GM20000 (cell line): Measurements from ENCODE around the gene ALDH4A1.

ENCODE experiments used
- DNase-seq: peaks from one replicate; pipeline ENCODE4 v3.0.0; 2012; ENCODE audit warnings: low spot score
- TF ChIP-seq, protein P1 (sequence below): IDR thresholded peaks from 2 replicates; pipeline ENCODE4 v1.5.1; 2012; ENCODE audit warnings: mild to moderate bottlenecking, control low read depth; ENCODE audit errors: extremely low read depth, missing control alignments

ALDH4A1 gene

DNA sequence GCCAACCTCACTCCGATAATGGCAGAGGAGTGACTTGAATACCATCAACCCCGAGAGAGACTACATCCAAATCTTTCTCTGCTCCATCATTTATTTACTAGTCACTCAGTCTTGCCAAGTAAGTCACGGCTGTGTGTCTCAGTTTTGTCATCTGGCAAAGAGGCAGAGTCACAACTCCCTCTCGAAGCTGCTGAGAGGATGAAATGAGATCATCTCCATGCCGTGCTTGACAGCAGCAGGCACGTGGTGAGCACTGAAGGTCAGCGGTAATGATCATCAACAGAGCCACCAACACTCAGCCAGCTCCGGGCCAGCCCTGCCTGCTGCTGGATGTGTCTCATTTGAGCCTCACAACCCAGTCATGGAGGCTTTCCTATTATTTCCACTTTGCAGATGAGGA is 19.9 kb downstream of the ALDH4A1 start:
- TF ChIP-seq, protein P1, sequence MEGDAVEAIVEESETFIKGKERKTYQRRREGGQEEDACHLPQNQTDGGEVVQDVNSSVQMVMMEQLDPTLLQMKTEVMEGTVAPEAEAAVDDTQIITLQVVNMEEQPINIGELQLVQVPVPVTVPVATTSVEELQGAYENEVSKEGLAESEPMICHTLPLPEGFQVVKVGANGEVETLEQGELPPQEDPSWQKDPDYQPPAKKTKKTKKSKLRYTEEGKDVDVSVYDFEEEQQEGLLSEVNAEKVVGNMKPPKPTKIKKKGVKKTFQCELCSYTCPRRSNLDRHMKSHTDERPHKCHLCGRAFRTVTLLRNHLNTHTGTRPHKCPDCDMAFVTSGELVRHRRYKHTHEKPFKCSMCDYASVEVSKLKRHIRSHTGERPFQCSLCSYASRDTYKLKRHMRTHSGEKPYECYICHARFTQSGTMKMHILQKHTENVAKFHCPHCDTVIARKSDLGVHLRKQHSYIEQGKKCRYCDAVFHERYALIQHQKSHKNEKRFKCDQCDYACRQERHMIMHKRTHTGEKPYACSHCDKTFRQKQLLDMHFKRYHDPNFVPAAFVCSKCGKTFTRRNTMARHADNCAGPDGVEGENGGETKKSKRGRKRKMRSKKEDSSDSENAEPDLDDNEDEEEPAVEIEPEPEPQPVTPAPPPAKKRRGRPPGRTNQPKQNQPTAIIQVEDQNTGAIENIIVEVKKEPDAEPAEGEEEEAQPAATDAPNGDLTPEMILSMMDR: no peak
- DNase-seq: no peak

DNA sequence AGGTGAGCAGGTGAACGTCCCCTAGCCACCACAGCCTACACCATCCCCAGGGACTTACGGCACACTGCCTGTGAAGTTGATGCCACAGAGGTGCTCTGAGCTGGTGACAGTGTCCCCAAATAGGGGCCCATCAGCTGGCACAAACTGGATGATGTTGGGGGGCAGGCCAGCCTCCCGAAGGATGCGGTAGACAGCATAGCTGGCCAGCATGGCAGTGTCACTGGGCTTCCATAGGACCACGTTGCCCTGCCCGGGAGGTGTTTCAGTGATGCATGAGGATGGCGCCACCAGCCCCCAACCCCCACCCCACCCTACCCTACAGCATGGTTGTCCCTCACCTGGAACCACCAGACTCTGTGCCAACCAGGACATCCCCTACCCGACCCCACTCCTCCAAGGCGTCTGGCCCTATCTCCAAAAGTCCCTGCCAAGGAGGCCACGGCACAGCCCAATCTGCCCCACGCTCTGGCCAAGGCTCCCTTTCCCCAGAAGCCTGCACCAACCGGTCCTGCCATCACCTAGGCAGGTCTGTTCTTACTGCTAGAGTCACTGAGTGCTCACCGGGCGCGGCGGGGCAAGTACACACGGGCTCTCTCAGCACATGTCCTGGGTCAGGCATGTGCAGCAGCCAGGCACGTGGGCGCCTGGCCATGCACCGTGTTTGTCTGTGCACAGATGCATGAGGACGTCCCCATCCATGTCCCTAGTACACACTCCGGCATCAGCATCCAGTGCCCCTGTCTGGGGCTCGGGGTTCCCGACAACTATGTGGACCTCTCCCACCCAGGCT is 20.5 kb downstream of the ALDH4A1 start:
- DNase-seq: no peak
- TF ChIP-seq, protein P1: no peak

DNA sequence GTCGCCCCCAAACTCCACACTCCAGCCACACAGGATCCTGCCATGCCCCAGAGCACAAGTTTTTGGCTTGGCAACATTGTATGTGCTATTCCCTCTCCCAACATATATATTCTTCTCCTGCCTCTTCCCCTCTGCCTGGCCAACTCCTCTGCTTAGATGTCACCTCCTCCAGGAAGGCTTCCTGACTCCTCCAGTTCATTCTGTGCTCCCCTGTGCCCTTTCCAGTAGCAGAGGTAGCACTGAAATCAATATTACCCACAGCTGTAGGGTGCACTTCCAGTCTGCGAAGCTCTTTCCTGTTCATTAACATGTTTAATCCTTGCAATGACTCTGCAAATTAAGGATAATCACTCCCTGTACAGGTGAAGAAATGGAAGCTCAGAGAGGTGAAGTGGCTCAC is 21.2 kb downstream of the ALDH4A1 start:
- no peak for DNase-seq

DNA sequence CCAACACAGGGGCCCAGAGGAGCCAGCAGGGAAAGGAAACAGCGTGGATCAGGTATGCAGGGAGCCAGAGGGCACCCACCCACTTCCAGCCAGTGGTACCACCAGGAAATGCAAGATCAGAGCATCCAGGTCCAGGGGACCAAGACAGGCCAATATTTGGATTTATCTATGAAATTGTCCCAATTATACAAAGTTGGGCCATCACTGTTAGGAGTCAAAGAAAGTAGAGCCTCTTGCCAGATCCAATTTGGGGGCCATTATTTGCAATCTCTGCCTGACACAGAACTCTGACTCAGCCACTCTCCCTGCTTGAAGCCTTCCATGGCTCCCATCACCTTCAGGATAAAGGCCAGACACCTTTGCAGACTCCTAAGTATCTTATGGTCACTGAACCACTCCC is 21.8 kb downstream of the ALDH4A1 start:
- TF ChIP-seq, protein P1: no peak
- no peak for DNase-seq

More for the DNA sequence above, 21.2 kb downstream of the ALDH4A1 start:
- TF ChIP-seq, protein P1: no peak

DNA sequence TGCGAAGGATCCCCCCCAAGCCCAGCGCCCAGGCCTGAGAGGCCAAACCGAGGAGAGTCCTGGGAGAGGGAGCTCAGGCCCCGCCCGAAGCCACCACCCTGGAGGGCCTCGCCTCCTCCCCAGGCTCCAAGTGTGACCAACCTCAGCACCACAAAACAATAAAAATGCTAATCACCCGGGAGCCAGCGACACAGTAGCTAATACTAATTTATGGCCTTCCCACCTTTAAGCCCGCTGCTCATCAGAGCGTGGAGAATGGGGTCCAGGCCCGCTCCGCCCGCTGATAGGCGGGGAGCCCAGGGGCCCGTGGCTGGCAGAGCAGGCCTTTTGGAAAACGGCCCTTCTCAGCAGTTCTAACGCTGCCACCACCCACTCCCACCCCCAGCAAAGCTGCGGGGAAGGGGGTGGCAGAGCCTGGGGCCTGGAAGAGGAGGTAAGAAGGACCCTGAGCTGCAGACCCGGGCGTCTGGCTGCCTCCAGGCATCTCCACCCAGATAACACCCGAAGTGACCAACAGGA is 22.5 kb downstream of the ALDH4A1 start:
- TF ChIP-seq, protein P1: no peak

DNA sequence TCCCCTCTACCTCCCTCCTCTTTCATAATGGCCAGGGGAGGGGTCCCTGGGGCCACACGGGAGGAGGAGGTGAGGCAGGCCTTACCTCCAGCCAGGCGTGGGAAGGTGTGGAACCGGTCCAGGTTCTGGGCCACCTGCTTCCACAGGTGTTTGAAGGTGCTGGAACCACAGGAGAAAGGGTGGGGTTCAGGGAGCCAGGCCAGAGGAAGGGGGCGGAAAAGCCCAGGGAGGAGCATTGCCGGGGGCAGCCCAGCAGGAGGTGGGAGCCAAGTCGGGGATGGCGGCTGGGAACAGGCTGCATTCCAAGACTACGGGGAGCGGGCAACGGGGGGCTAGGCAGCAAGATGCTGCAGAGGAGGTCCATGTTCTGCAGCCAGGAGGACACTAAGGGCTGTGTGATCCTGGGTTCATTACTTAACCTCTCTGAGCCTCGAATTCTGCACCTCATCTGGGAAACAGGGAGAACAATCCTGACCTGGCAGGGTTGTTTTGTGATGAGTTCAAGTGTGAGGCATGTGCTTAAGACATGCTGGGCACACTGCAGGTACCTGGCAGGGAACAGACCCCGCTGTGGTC is 23.1 kb downstream of the ALDH4A1 start:
- DNase-seq: no peak
- TF ChIP-seq, protein P1: no peak

More for the DNA sequence above, 22.5 kb downstream of the ALDH4A1 start:
- DNase-seq: no peak

DNA sequence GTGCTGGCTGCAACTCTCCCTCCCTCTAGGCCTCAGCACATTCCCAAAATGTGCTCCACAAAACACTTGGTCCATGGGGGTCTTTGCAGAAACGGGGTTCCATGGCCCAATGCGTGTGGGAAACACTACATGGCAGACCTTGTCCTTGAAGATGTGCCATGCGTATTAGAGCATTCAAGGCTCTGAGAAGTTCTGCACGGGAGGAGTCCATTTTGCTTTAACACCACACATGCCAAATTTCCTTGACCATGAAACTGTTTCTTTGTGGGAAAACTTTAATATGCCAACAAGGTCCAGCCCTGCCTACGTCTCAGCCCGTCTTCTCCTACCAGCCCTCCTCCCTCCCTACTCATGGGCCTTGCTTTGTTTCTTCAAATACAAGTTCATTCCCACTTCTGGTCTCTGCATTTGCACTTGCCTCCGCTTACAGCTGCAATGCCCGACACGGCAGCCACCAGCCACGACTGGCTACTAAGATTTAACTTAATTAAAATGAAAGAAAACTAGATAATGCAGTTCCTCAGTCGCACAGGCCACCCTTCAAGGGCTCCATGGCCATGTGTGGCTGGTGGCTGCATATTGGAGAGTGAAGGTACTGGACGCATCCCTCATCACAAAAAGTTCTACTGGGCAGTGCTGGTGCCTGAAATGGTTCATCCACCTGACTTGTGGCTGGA is 23.7 kb downstream of the ALDH4A1 start:
- DNase-seq: no peak
- TF ChIP-seq, protein P1: no peak
